Measurements from ENCODE around the gene GGA1. TPM values are rescaled to one million over a fixed set of nuclear protein-coding genes. Genes with fewer than 3 reads are reported as not detected.

Gene GGA1
- total and polyA plus RNA-seq, 2 donors (not counting 1 experiment from before 2014, with no cell fraction given), result 137 to 154 TPM

- ChIA-PET CTCF (interaction anchor here (3.3 to 30.7 kb wide), 3 partner anchors 9 to 64 kb away, joined by 19 to 620 read pairs (median 185); partner anchors contain the start of genes GGA1, LGALS1, NOL12 and SH3BP1), POLR2A (interaction anchor here (0.7 to 1.5 kb wide), 2 partner anchors 10 to 26 kb away, joined by 3 read pairs; no protein-coding TSS in a partner anchor)
- H3K36me3 ChIP-seq (replicated peaks in 1 of 2; ENCODE audit: control extremely low read depth in 1 of 2, control insufficient read depth in 1 of 2, extremely low read depth in 1 of 2, insufficient read depth in 2 of 2, low read length in 1 of 2), result peaks cover 4 to 45% of the 10 kb centered on the region in 2 experiments
- no peak overlapping the region for H3K9ac ChIP-seq (ENCODE audit: low read length)
- DNase-seq (peak; percentile 64), ATAC-seq (ENCODE audit: low read depth) (no peak)
- H2AFZ ChIP-seq (ENCODE audit: insufficient read depth, low read depth, low read length, poor library complexity, severe bottlenecking), result no peak overlapping the region
- no peak overlapping the region for H3K4me2 ChIP-seq (replicated peaks; ENCODE audit: low read depth, low read length, poor library complexity, severe bottlenecking)
- H3K27ac ChIP-seq (ENCODE audit: low read length in 2 of 2), result peak overlapping the region in 1 of 2 donors; percentile 25
- peaks cover 3 to 39% of the 10 kb centered on the region in 2 donors for H3K4me1 ChIP-seq (ENCODE audit: control insufficient read depth in 2 of 2, insufficient read depth in 2 of 2, low read length in 2 of 2)
- intact Hi-C loops (cut with micrococcal nuclease), result no loop called here
- Mint-ChIP-seq H3K4me1 (peaks cover 21% of the 10 kb centered on the region), H3K27ac (peak overlapping the region; percentile 20), H3K4me3 (no peak overlapping the region), H3K9me3 (ENCODE audit: insufficient read depth) (no peaks in the 10 kb centered on the region), H3K27me3 (no peaks in the 10 kb centered on the region)
- H3K79me2 ChIP-seq (ENCODE audit: control insufficient read depth, insufficient read depth, low read length), result peaks cover 7% of the 10 kb centered on the region
- no peaks in the 10 kb centered on the region for H3K9me3 ChIP-seq (ENCODE audit: control extremely low read depth in 1 of 3, control insufficient read depth in 2 of 3, insufficient read depth in 1 of 3, low read length in 2 of 3)
- no peaks in the 10 kb centered on the region for H3K27me3 ChIP-seq (replicated peaks in 1 of 4; ENCODE audit: control extremely low read depth in 1 of 4, control insufficient read depth in 3 of 4, insufficient read depth in 4 of 4, low read length in 3 of 4)
- TF ChIP-seq CTCF (IDR thresholded peaks at IDR 0.05) (no peak), EZH2 (IDR thresholded peaks at IDR 0.05; ENCODE audit: borderline replicate concordance, insufficient read depth, low read depth, low read length, poor library complexity, severe bottlenecking) (no peak)
- H4K20me1 ChIP-seq (ENCODE audit: control insufficient read depth, insufficient read depth, low read length, poor library complexity, severe bottlenecking), result no peaks in the 10 kb centered on the region
- 93% methylated on average over 27 of the region's 27 CpGs for whole genome bisulfite sequencing (ENCODE audit: insufficient coverage)
- H3K4me3 ChIP-seq (ENCODE audit: control extremely low read depth in 1 of 5, extremely low read depth in 1 of 5, insufficient read depth in 1 of 5, low read depth in 2 of 5, low read length in 4 of 5), result no peak overlapping the region
These were observed 7.8 kb downstream of the GGA1 start for GRCh38 chr22:37616201-37617083.

GRCh38 chr22:37617431-37617830 lies 8.8 kb downstream of the GGA1 start:
- Histone ChIP-seq H3K9me3 (ENCODE audit: control extremely low read depth in 1 of 3, control insufficient read depth in 2 of 3, insufficient read depth in 1 of 3, low read length in 2 of 3) (no peaks in the 10 kb centered on the region), H3K36me3 (replicated peaks in 1 of 2; ENCODE audit: control extremely low read depth in 1 of 2, control insufficient read depth in 1 of 2, extremely low read depth in 1 of 2, insufficient read depth in 2 of 2, low read length in 1 of 2) (peaks cover 4 to 45% of the 10 kb centered on the region in 2 experiments), H3K4me2 (replicated peaks; ENCODE audit: low read depth, low read length, poor library complexity, severe bottlenecking) (no peak overlapping the region), H3K27ac (ENCODE audit: low read length in 2 of 2) (peak overlapping the region; percentile 18 to 25), H3K27me3 (replicated peaks in 1 of 4; ENCODE audit: control extremely low read depth in 1 of 4, control insufficient read depth in 3 of 4, insufficient read depth in 4 of 4, low read length in 3 of 4) (no peaks in the 10 kb centered on the region), H3K4me3 (ENCODE audit: control extremely low read depth in 1 of 5, extremely low read depth in 1 of 5, insufficient read depth in 1 of 5, low read depth in 2 of 5, low read length in 4 of 5) (no peak overlapping the region), H3K9ac (ENCODE audit: low read length) (no peak overlapping the region), H3K79me2 (ENCODE audit: control insufficient read depth, insufficient read depth, low read length) (peaks cover 4% of the 10 kb centered on the region), H3K4me1 (ENCODE audit: control insufficient read depth in 2 of 2, insufficient read depth in 2 of 2, low read length in 2 of 2) (peaks cover 3 to 39% of the 10 kb centered on the region in 2 donors), H2AFZ (ENCODE audit: insufficient read depth, low read depth, low read length, poor library complexity, severe bottlenecking) (no peak overlapping the region), H4K20me1 (ENCODE audit: control insufficient read depth, insufficient read depth, low read length, poor library complexity, severe bottlenecking) (no peaks in the 10 kb centered on the region)
- Mint-ChIP-seq H3K27me3 (no peaks in the 10 kb centered on the region), H3K9me3 (ENCODE audit: insufficient read depth) (no peaks in the 10 kb centered on the region), H3K4me3 (no peak overlapping the region), H3K4me1 (peaks cover 21% of the 10 kb centered on the region), H3K27ac (peak overlapping the region; percentile 15)
- DNase-seq (no peak), ATAC-seq (ENCODE audit: low read depth) (no peak)
- POLR2A ChIA-PET, result interaction anchor here (0.5 to 2.4 kb wide), 5 partner anchors 9 to 1252 kb away, joined by 3 to 11 read pairs (median 8); partner anchors contain the start of gene GGA1
- intact Hi-C loops (cut with micrococcal nuclease), result no loop called here
- WGBS (ENCODE audit: insufficient coverage), result no CpG with 5 or more reads among the region's 1 CpG
- CTCF ChIA-PET, result interaction anchor here (0.9 to 30.7 kb wide), 6 partner anchors 10 to 227 kb away, joined by 3 to 620 read pairs (median 11); partner anchors contain the start of genes ANKRD54, GGA1, LGALS1 and NOL12
- no peak for TF ChIP-seq CTCF (IDR thresholded peaks at IDR 0.05)
- no peak for TF ChIP-seq EZH2 (IDR thresholded peaks at IDR 0.05; ENCODE audit: borderline replicate concordance, insufficient read depth, low read depth, low read length, poor library complexity, severe bottlenecking)

Measured in B cell (primary cell).